ENCODE data around the gene WFDC5.
"Not testable (repeated sequence)": the region's sequence is repeated elsewhere in the genome, so short reads cannot be mapped to it uniquely, and the experiment has no call there.

WFDC5 gene

DNA sequence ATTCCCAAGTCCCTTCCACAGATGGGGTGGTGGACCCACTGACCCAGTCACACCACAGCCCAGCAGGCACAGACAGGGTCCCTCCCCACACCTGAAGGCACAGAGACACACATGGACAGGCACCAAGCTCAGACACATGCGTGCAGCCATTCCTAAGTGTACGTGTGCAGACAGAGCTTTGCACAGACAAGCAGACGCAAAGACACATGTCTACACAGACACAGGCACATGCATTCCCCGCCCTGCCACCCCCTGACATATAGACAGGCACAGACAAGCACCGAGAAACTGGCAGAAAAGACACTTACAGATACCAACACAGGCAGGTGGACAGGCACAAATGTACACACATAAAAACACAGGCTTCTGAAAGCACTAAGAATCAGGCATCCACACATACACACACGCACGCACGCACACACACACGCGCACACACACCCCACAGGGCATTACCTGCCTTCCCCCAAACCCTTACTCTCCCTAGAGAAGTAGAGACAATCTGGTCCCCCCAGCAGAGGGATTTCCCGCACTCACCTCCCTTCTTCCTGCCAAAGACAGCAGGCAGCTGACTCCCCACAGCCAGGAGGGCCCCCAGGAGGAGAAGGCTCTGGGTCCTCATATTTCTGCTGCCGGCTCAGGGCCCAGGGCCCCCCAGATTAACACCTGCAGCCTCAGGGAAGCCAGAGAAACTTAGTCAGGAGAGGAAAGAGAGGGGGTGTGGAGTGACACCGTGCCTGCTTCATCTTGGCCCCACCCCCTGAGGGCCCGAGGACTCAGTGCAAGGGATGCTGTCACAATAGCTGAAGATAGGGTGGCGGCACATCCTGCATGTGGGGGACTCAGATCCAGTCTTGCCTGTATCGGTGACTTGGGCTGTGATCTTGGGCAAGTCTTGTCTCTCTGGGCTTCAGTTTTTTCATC lies at the start of gene WFDC5:
TSS of gene WFDC5 (minus strand) at position 710 of the 921 bp plus-strand sequence. CDS start at position 619, 91 bp downstream.
- DNase-seq: no peak

- DNase-seq: no peak
Measured at GRCh38 chr20:45163083-45163803, 48.3 kb upstream of the WFDC5 start.

GRCh38 chr20:45157962-45158361 lies 43.0 kb upstream of the WFDC5 start:
- DNase-seq: peak in 2 of 58 donors; percentile 6 to 25

DNA sequence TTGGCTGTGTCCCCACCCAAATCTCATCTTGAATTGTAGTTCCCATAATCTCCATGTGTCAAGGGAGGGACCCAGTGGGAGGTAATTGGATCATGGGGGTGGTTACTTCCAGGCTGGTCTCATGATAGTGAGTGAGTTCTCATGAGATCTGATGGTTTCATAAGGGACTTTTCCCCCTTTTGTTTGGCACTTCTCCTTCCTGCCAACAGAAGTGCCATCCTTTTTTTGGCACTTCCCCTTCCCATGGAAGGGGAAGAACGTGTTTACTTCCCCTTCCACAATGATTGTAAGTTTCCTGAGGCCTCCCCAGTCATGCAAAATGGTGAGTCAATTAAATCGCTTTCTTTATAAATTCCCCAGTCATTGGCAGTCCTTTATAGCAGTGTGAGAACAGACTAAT lies 41.7 kb upstream of the WFDC5 start:
- DNase-seq: no peak

- not testable (repeated sequence) for DNase-seq
Measured at GRCh38 chr20:45154794-45155193, 39.8 kb upstream of the WFDC5 start.

DNA sequence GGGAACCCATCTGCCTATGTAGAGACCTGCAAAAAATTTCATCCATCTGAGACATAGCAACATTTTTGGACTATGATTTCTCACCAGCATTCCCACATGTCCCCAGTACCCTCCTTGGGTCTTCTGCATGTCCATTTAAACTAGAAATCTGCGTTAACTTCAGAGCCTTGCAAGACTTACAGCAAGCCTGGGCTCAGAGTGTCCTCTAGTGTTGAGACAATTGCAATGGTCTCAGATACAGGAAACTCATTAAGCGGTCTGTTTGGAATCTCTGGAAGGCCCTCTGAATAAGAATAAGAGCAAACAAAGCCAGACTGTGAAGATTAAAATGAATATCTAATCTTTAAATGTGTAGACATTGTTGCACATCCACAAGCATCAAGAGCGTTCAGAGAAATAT lies 39.2 kb upstream of the WFDC5 start:
- no peak for DNase-seq

- DNase-seq: peak in 18 of 58 donors; percentile 0 to 35 (median 14)
Measured at GRCh38 chr20:45153752-45154151, 38.8 kb upstream of the WFDC5 start.

DNA sequence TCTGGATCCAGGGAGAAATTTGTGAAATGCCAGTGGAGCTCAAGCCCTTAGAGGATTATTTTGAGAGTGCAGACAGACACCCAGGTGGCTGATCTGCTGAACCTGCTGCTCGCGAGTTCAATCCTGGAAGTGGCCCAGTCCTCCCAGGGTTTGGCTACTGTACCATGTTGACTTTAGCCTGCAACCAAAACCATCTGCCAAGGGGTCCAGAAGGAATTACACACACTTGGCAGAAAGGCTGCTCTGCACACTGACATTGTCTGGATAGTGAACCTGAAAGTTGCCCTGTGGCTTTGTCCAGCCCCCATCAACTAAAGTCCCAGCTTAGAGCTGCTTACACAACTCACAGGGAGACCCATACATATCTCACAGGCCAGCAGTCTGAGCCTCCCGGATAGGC lies 38.2 kb upstream of the WFDC5 start:
- no peak for DNase-seq

DNA sequence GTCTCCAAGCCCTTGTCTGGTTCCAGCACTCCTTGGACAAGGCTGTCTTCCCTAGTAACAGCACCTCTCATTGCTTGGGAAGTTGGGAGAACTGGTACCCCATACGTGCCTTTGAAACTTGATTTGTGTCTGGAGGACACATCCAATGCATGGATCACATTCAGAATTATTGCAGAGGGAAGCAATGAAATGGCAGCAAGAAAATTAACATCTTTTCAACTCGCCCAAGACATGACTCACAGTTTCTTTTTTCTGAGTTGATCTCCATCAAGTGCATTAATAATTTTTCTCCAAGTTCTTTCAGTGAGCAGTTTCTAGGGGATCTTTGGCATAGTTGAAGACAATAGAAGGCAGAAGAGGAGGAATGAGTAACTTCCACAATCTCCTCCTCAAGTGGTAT lies 37.4 kb upstream of the WFDC5 start:
- DNase-seq: no peak

- DNase-seq: no peak
Measured at GRCh38 chr20:45149062-45149461, 34.1 kb upstream of the WFDC5 start.

- DNase-seq: no peak
Measured at GRCh38 chr20:45140836-45141235, 25.9 kb upstream of the WFDC5 start.

DNA sequence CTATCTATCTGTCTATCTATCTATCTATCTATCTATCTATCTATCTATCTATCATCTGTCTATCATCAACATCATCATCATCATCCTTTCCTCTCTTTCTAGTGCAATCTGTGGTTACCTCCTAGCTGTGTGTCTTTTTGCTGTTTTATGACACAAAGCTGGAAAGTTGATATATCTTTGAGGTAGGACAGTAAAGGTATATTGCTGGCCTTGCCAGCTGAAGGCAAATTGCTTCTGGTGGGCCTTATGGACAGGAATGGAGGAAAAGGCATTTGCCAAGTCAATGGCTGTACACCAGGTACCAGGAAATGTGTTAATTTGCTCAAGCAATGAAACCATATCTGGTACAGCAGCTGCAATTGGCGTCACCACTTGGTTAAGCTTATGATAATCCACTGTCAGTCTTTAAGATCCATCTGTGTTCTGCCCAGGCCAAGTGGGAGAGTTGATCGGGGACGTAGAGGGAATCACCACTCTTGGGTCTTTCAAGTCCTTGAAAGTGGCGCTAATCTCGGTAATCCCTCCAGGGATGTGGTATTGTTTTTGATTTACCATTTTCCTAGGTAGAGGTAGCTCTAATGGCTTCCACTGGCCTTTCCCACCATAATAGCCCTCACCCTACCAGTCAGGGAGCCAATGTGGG lies 24.9 kb upstream of the WFDC5 start:
- not testable (repeated sequence) for DNase-seq

DNA sequence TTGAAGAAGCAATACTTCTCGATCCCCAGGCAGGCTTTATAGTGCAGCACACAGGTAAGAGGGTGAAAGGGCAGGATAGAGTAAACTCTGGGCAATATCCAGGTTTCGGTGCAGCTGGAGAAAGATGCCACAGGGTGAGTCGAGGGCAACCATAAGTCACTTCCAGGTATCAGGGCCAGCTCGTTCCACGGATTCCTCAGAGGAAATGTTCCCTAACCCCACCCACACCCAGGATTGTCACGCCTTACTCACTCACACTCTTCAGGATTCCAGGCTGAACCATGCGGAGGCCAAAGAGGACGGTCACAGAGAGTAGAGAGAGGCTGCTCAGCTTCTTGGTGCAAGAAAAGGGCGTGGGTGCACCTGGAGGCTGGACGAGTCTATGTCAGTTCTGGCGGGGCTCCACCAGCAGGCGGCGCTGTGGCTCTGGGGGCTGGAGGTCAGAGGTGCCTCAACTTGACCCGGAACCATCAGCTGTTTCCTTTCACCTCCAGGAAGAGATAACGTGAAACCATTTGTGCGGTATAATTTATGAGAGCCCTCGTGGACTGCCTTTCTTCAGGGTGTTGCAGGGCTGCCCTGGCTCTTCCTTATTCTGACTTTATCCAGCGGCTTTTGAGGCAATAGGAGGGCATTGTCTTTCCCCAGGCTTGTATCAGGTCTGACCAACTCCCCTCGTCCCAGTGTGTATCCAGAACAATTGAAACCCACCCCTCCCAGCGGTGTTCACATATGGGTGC lies 23.8 kb upstream of the WFDC5 start:
- peak in 1 of 58 donors; percentile 5 for DNase-seq

DNA sequence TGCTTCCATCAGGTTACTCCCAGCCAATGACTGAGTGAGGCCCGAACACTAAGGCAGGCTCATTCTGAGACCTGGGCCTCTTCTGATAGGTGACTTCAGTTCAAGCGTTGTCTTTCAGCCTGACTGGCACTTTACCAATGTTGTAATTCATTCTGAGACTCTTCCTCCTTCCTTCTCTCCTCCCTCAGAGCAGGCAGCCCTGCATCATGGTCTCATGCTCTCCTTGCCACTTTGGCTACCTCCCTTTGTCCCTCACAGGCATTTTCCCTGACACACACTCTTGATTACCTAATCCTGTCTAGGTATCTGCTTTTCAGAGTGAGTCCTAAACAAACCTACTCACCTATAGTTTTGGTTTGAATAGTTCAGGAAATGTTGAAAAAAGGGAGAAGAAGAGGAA lies 21.9 kb upstream of the WFDC5 start:
- DNase-seq: no peak

GRCh38 chr20:45128099-45128498 lies 13.1 kb upstream of the WFDC5 start:
- no peak for DNase-seq

DNA sequence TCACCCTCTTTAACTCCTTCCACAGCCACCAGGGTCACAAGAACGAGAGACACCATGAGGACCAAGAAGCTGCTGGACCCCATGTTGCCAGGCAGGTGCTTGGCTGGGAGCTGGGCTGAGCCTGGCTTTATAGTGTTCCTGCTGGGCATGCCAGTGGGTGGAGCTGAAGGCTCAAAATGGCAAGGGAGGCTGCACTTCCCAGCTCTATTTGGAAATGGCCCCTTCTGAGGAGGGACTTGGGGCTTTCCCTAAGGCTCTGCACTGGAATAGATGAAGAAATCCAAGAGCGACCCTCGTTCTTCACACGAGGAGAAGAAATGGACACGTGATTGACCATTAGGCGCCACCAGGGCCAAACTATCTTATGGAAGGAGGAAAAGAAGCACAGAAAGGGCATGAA lies 9.4 kb upstream of the WFDC5 start, which contains the start of gene WFDC12:
TSS of gene WFDC12 (minus strand) at position 101 of the 400 bp plus-strand sequence. CDS start at position 83, 18 bp downstream.
- no peak for DNase-seq

GRCh38 chr20:45121388-45121787 lies 6.4 kb upstream of the WFDC5 start:
- no peak for DNase-seq

DNA sequence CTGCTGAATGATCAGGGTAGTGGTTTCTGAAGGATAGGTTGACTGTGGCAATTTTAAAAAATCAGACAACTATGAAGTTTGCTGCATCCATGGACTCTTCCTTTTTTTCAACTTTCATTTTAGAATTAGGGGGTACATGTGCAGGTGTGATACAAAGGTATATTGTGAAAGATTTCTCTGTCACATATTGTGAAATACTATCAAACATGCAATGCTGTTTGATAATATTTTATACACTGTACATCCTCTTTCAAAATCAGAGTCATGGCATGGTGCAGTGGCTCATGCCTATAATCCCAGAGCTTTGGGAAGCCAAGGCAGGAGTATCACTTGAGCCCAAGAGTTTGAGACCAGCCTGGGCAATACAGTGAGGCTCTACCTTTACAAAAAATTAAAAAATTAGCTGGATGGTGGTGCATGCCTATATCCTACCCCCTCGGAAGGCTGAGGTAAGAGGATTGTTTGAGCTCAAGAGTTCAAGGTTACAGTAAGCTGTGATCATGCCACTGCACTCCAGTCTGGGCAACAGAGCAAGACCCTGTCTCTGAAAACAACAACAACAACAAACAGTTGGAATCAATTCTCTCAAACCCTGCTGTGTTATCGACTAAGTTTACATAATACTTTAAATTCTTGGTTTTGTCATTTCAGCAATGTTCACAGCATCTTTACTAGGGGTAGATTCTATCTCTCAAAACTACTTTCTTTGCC lies 4.7 kb upstream of the WFDC5 start:
- DNase-seq: no peak

- no peak for DNase-seq
Measured at GRCh38 chr20:45118028-45118427, 3.1 kb upstream of the WFDC5 start.

DNA sequence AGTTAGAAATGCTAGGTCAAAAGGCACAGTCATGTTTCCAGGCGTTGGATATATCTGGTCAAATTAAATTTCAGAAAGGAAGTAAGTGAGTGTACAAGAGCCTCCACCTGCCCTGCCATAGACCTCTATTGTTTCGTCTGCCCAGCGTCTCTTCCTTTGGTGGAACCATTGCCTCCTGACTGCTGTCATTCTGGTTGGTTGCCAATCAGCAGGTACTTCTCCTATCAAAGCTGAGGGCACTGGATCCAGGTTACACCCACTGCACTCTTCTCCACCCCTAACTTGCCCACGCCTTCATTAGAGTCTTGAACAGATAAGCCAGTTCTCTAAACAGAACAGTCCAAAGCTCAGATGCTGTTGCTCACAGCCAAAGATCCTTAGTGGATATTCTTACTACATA lies 2.6 kb upstream of the WFDC5 start:
- no peak for DNase-seq
